Testis (tissue), 2 donors: ENCODE data around the gene SMG1.

Experiments
- POLR2A ChIP-seq: fragments of 450-650 bp; IDR thresholded peaks from one replicate; pipeline ENCODE4 v1.6.1; 2017; ENCODE audit warnings: antibody characterized with exemption, mild to moderate bottlenecking, moderate library complexity
- TF ChIP-seq, protein P1 (sequence below), 3 experiments: fragments of 450-650 bp in 2 of 3; fragments of 200-600 bp in 1 of 3; sonication (generic) in 1 of 3; IDR thresholded peaks; one replicate each; pipeline ENCODE4 v1.5.1; 2016 to 2019; ENCODE audit warnings: antibody characterized with exemption in 3 of 3, mild to moderate bottlenecking in 2 of 3, moderate library complexity in 1 of 3

DNA sequence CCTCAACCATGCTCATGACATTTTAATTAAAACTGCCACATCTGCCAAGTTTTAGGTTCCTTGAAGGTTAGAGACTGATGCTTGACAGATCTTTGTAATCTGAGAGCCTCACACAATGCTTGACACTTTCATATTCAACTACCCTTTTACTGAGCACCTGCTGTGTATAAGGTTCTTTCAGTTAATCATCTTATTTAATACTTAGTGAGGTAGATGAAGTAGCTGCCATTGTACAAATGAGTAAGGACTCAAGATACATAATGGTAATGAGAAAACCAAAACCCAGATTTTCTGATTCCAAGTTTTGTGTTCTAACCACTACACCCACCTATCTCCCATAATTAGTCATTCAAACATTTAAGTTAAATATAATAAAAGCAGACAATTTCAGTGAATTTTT lies 89.5 kb downstream of the SMG1 start:
- TF ChIP-seq, protein P1, sequence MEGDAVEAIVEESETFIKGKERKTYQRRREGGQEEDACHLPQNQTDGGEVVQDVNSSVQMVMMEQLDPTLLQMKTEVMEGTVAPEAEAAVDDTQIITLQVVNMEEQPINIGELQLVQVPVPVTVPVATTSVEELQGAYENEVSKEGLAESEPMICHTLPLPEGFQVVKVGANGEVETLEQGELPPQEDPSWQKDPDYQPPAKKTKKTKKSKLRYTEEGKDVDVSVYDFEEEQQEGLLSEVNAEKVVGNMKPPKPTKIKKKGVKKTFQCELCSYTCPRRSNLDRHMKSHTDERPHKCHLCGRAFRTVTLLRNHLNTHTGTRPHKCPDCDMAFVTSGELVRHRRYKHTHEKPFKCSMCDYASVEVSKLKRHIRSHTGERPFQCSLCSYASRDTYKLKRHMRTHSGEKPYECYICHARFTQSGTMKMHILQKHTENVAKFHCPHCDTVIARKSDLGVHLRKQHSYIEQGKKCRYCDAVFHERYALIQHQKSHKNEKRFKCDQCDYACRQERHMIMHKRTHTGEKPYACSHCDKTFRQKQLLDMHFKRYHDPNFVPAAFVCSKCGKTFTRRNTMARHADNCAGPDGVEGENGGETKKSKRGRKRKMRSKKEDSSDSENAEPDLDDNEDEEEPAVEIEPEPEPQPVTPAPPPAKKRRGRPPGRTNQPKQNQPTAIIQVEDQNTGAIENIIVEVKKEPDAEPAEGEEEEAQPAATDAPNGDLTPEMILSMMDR (IDR thresholded peaks at IDR 0.05): no peak
- no peak for TF ChIP-seq POLR2A
